ENCODE data around the gene TINAGL1. TPM values are rescaled to one million over a fixed set of nuclear protein-coding genes. Genes with fewer than 3 reads are reported as not detected.
A peak's percentile ranks its signal among the peaks of the same experiment; 100 is the strongest.

Gene TINAGL1
- total and polyA plus RNA-seq, 2 donors (not counting 3 experiments of a cell fraction or from before 2014, with no cell fraction given): 312 to 477 TPM

DNA sequence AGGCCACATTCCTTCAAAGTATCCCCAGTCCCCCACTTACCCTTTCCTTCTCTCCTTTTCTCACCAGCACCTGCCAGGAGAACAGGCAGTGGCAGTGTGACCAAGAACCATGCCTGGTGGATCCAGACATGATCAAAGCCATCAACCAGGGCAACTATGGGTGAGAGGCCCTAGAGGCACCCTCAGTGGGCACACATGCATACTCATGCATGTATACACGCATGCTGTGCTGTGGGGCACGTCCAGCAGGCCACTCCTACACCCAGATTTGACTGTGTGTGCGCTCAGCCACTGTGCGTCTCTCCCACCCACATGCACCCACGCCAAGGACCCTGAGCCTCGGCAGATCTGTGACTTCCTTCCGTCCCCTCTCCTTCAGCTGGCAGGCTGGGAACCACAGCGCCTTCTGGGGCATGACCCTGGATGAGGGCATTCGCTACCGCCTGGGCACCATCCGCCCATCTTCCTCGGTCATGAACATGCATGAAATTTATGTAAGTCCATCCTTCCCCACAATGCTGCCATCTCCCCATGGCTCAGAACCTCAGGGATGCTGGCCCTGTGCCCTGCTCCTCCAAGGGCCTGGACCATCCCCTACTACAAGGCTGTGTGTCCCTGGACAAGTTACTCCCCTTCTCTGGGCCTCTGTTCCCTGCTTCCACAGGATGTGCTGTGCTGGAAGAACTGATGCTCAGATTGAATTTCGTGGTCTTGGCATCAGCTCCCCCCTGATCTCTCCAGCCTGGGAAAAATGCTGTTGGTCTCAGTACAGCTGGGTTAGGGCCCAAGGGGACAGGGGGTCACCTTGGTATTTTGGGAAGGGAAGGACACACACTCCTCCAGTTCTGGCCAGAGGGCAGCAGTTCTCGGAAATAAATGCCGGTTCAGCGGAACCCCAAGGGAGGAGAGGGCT, 7.0 kb downstream of the TINAGL1 start:
- no peak for DNase-seq (ENCODE audit: low read depth, low spot score)
- no TSS peak for BruUV-seq (replicated peaks)
- H3K9me3 ChIP-seq (replicated peaks; ENCODE audit: control insufficient read depth, insufficient read depth, low read length): no peaks in the 10 kb centered on the region
- H3K27ac ChIP-seq (ENCODE audit: insufficient read depth, low read depth, low read length): peak overlapping the region; percentile 56
- peak; percentile 33 for FAIRE-seq
- dilution Hi-C loops (cut with MboI; ENCODE audit: extremely low pct_ligation_motif_present, low sequenced_read_pairs) (no loop called here), intact Hi-C loops (cut with micrococcal nuclease) (loop anchor here (5.0 to 10.0 kb wide), 2 partner anchors 351 to 479 kb away; partner anchors contain the start of gene PTP4A2)
- no peaks in the 10 kb centered on the region for H4K20me1 ChIP-seq (replicated peaks; ENCODE audit: control insufficient read depth, extremely low read depth, insufficient read depth, low read length)
- ChIA-PET CTCF (interaction anchor here (0.8 to 2.1 kb wide), 8 partner anchors 10 to 62 kb away, joined by 3 to 7 read pairs (median 4); partner anchors contain the start of gene PEF1), POLR2A (interaction anchor here (1.1 kb wide), 1 partner anchor 13 kb away, joined by 4 read pairs; no protein-coding TSS in a partner anchor)
- TF ChIP-seq POLR2A (IDR thresholded peaks at IDR 0.05; ENCODE audit: low read depth, low read length): peak; percentile 17
- no peak for TF ChIP-seq POLR2AphosphoS5 (IDR thresholded peaks at IDR 0.05; ENCODE audit: insufficient read depth, low read depth, low read length)
- TF ChIP-seq MYC (IDR thresholded peaks at IDR 0.05; ENCODE audit: low read depth, low read length): no peak
- H2AFZ ChIP-seq (ENCODE audit: low read depth, low read length): no peak overlapping the region
- H3K4me2 ChIP-seq (ENCODE audit: insufficient read depth, low read length): peak overlapping the region; percentile 37
- no peaks in the 10 kb centered on the region for H3K27me3 ChIP-seq (ENCODE audit: control insufficient read depth in 2 of 2, insufficient read depth in 2 of 2, low read length in 2 of 2)
- peak overlapping the region; percentile 49 for H3K9ac ChIP-seq (replicated peaks; ENCODE audit: extremely low read depth, insufficient read depth, low read length)
- no peaks in the 10 kb centered on the region for H3K9me1 ChIP-seq (replicated peaks; ENCODE audit: control insufficient read depth, extremely low read depth, insufficient read depth, low read length)
- H3K79me2 ChIP-seq (ENCODE audit: control insufficient read depth, insufficient read depth, low read length): peaks cover 54% of the 10 kb centered on the region
- H3K4me1 ChIP-seq (ENCODE audit: control insufficient read depth, extremely low read depth, insufficient read depth, low read length): peaks cover 64% of the 10 kb centered on the region
- no peak overlapping the region for H3K4me3 ChIP-seq (replicated peaks in 1 of 3; ENCODE audit: insufficient read depth in 1 of 3, low read depth in 1 of 3, low read length in 3 of 3)
- peaks cover 14 to 29% of the 10 kb centered on the region in 2 experiments for H3K36me3 ChIP-seq (ENCODE audit: control insufficient read depth in 2 of 2, extremely low read depth in 1 of 2, insufficient read depth in 2 of 2, low read length in 2 of 2)

DNA sequence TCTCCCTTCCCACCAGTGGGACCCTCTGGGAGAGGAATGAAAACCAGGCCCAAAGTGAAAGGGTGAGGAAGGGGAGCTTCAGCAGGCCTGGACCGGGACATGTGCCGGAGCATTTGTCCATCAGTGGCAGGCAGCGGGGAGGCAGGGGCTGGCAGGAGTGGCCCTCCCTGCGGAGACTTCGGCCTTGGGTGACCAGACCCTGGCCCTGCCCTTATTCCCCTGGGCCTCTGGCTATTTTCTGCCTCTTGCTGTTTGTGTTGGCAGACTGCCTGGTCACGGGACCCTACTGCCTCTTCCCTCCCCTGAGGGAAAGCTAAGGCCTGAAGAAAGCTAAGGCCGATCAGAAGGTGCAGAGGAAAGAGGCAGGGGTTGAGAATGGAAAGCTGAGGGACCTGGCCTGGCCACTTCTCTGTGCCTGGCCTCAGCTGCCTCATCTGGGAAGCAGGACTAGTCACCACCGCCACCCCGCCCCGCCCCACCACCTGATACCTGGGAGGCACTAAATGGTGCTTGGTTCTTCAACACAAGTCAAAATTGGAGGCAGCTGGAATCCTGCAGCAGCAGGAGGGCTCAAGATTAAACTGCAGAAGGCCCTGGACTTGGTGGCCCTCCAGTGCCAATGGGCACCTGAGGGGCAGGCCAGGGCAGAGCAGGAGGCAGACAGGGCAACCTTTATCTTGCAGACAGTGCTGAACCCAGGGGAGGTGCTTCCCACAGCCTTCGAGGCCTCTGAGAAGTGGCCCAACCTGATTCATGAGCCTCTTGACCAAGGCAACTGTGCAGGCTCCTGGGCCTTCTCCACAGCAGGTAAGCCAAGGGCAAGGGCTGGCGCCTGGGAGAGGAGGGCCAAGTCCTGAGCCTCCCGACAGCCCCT, 7.9 kb downstream of the TINAGL1 start:
- no peak overlapping the region for H2AFZ ChIP-seq (ENCODE audit: low read depth, low read length)
- peaks cover 14 to 29% of the 10 kb centered on the region in 2 experiments for H3K36me3 ChIP-seq (ENCODE audit: control insufficient read depth in 2 of 2, extremely low read depth in 1 of 2, insufficient read depth in 2 of 2, low read length in 2 of 2)
- DNase-seq (ENCODE audit: low read depth, low spot score) (peak; percentile 86), FAIRE-seq (peak; percentile 96)
- TF ChIP-seq FOS (IDR thresholded peaks at IDR 0.05; ENCODE audit: borderline replicate concordance, insufficient read depth, low read length): no peak
- TF ChIP-seq POLR2A (IDR thresholded peaks at IDR 0.05; ENCODE audit: low read depth, low read length): peak; percentile 58
- TF ChIP-seq EZH2 (IDR thresholded peaks at IDR 0.05; ENCODE audit: borderline replicate concordance, low read depth, low read length, severe bottlenecking): no peak
- TF ChIP-seq, protein P1, sequence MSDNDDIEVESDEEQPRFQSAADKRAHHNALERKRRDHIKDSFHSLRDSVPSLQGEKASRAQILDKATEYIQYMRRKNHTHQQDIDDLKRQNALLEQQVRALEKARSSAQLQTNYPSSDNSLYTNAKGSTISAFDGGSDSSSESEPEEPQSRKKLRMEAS (IDR thresholded peaks at IDR 0.05; ENCODE audit: insufficient read depth, insufficient read length): no peak
- TF ChIP-seq, protein P2, sequence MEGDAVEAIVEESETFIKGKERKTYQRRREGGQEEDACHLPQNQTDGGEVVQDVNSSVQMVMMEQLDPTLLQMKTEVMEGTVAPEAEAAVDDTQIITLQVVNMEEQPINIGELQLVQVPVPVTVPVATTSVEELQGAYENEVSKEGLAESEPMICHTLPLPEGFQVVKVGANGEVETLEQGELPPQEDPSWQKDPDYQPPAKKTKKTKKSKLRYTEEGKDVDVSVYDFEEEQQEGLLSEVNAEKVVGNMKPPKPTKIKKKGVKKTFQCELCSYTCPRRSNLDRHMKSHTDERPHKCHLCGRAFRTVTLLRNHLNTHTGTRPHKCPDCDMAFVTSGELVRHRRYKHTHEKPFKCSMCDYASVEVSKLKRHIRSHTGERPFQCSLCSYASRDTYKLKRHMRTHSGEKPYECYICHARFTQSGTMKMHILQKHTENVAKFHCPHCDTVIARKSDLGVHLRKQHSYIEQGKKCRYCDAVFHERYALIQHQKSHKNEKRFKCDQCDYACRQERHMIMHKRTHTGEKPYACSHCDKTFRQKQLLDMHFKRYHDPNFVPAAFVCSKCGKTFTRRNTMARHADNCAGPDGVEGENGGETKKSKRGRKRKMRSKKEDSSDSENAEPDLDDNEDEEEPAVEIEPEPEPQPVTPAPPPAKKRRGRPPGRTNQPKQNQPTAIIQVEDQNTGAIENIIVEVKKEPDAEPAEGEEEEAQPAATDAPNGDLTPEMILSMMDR (IDR thresholded peaks at IDR 0.05; ENCODE audit: extremely low read depth in 1 of 2, insufficient read depth in 1 of 2, low read depth in 1 of 2, low read length in 2 of 2): no peak
- peak; percentile 70 for TF ChIP-seq POLR2AphosphoS5 (IDR thresholded peaks at IDR 0.05; ENCODE audit: insufficient read depth, low read depth, low read length)
- no peak for TF ChIP-seq JUN (IDR thresholded peaks at IDR 0.05; ENCODE audit: borderline replicate concordance, insufficient read depth, insufficient read length, low read depth)
- H3K4me1 ChIP-seq (ENCODE audit: control insufficient read depth, extremely low read depth, insufficient read depth, low read length): peaks cover 69% of the 10 kb centered on the region
- H4K20me1 ChIP-seq (replicated peaks; ENCODE audit: control insufficient read depth, extremely low read depth, insufficient read depth, low read length): no peaks in the 10 kb centered on the region
- peak overlapping the region; percentile 49 for H3K9ac ChIP-seq (replicated peaks; ENCODE audit: extremely low read depth, insufficient read depth, low read length)
- H3K79me2 ChIP-seq (ENCODE audit: control insufficient read depth, insufficient read depth, low read length): peaks cover 47% of the 10 kb centered on the region
- POLR2A ChIA-PET: interaction anchor here (1.1 kb wide), 1 partner anchor 12 kb away, joined by 4 read pairs; no protein-coding TSS in a partner anchor
- CTCF ChIA-PET: interaction anchor here (0.8 to 2.1 kb wide), 11 partner anchors 9 to 205 kb away, joined by 3 to 7 read pairs (median 4); partner anchors contain the start of gene PEF1
- H3K27me3 ChIP-seq (ENCODE audit: control insufficient read depth in 2 of 2, insufficient read depth in 2 of 2, low read length in 2 of 2): no peaks in the 10 kb centered on the region
- no peaks in the 10 kb centered on the region for H3K9me1 ChIP-seq (replicated peaks; ENCODE audit: control insufficient read depth, extremely low read depth, insufficient read depth, low read length)
- peak overlapping the region; percentile 26 for H3K4me2 ChIP-seq (ENCODE audit: insufficient read depth, low read length)
- no peaks in the 10 kb centered on the region for H3K9me3 ChIP-seq (replicated peaks; ENCODE audit: control insufficient read depth, insufficient read depth, low read length)
- peak overlapping the region; percentile 56 for H3K27ac ChIP-seq (ENCODE audit: insufficient read depth, low read depth, low read length)
- H3K4me3 ChIP-seq (replicated peaks in 1 of 3; ENCODE audit: insufficient read depth in 1 of 3, low read depth in 1 of 3, low read length in 3 of 3): no peak overlapping the region
- intact Hi-C loops (cut with micrococcal nuclease) (loop anchor here (5.0 to 10.0 kb wide), 2 partner anchors 351 to 478 kb away; partner anchors contain the start of gene PTP4A2), dilution Hi-C loops (cut with MboI; ENCODE audit: extremely low pct_ligation_motif_present, low sequenced_read_pairs) (no loop called here)
- BruUV-seq (replicated peaks): no TSS peak

Measured in endothelial cell of umbilical vein (primary cell).